ENCODE results near the gene ITPR1. TPM values are rescaled to one million over a fixed set of nuclear protein-coding genes. Genes with fewer than 3 reads are reported as not detected.

ITPR1 gene
- total RNA-seq, 1 donor from 2014 or later: 143 TPM

- Mint-ChIP-seq H3K4me1 (peaks cover 71% of the 10 kb centered on the region), H3K27me3 (no peaks in the 10 kb centered on the region), H3K36me3 (ENCODE audit: low read depth) (peaks cover 40% of the 10 kb centered on the region), H3K27ac (peak overlapping the region; percentile 54), H3K9me3 (no peaks in the 10 kb centered on the region), H3K4me3 (no peak overlapping the region)
- TF ChIP-seq CTCF (IDR thresholded peaks at IDR 0.05): no peak
- DNase-seq (no peak), ATAC-seq (ENCODE audit: low read depth) (no peak)
- intact Hi-C loops (cut with micrococcal nuclease): loop anchor here (2.0 kb wide), 1 partner anchor 14 kb away; no protein-coding TSS in a partner anchor
- CTCF ChIA-PET: no interaction called here
- POLR2A ChIA-PET: no interaction called here
Measured at GRCh38 chr3:4546346-4547178, 53.4 kb downstream of the ITPR1 start.

- CTCF ChIA-PET: no interaction called here
- Mint-ChIP-seq H3K27ac (peak overlapping the region; percentile 26), H3K4me3 (no peak overlapping the region), H3K36me3 (ENCODE audit: low read depth) (peaks cover 46% of the 10 kb centered on the region), H3K9me3 (no peaks in the 10 kb centered on the region), H3K27me3 (no peaks in the 10 kb centered on the region), H3K4me1 (peaks cover 65% of the 10 kb centered on the region)
- ATAC-seq (ENCODE audit: low read depth): no peak
- intact Hi-C loops (cut with micrococcal nuclease): loop anchor here (2.0 kb wide), 1 partner anchor 13 kb away; no protein-coding TSS in a partner anchor
- POLR2A ChIA-PET: no interaction called here
- no peak for TF ChIP-seq CTCF (IDR thresholded peaks at IDR 0.05)
- DNase-seq: no peak
Measured at GRCh38 chr3:4547799-4548198, 54.7 kb downstream of the ITPR1 start.

- Mint-ChIP-seq H3K27me3 (no peaks in the 10 kb centered on the region), H3K27ac (no peak overlapping the region), H3K36me3 (ENCODE audit: low read depth) (peaks cover 51% of the 10 kb centered on the region), H3K4me1 (peaks cover 65% of the 10 kb centered on the region), H3K9me3 (no peaks in the 10 kb centered on the region), H3K4me3 (no peak overlapping the region)
- intact Hi-C loops (cut with micrococcal nuclease): no loop called here
- no peak for ATAC-seq (ENCODE audit: low read depth)
- ChIA-PET CTCF (no interaction called here), POLR2A (no interaction called here)
- TF ChIP-seq CTCF (IDR thresholded peaks at IDR 0.05): no peak
- DNase-seq: no peak
Measured at GRCh38 chr3:4548356-4548755, 55.2 kb downstream of the ITPR1 start.

- H3K27ac Mint-ChIP-seq: no peak overlapping the region
- H3K9me3 Mint-ChIP-seq: no peaks in the 10 kb centered on the region
- CTCF ChIA-PET: no interaction called here
- no peak for ATAC-seq (ENCODE audit: low read depth)
- no peak for DNase-seq
- H3K4me3 Mint-ChIP-seq: no peak overlapping the region
- H3K27me3 Mint-ChIP-seq: no peaks in the 10 kb centered on the region
- intact Hi-C loops (cut with micrococcal nuclease): no loop called here
- POLR2A ChIA-PET: no interaction called here
- peaks cover 51% of the 10 kb centered on the region for H3K36me3 Mint-ChIP-seq (ENCODE audit: low read depth)
- H3K4me1 Mint-ChIP-seq: peaks cover 64% of the 10 kb centered on the region
- no peak for TF ChIP-seq CTCF (IDR thresholded peaks at IDR 0.05)
Measured at GRCh38 chr3:4548780-4549179, 55.6 kb downstream of the ITPR1 start.

- DNase-seq (no peak), ATAC-seq (ENCODE audit: low read depth) (no peak)
- intact Hi-C loops (cut with micrococcal nuclease): no loop called here
- ChIA-PET CTCF (no interaction called here), POLR2A (no interaction called here)
- Mint-ChIP-seq H3K4me1 (peaks cover 62% of the 10 kb centered on the region), H3K36me3 (ENCODE audit: low read depth) (peaks cover 52% of the 10 kb centered on the region), H3K27me3 (no peaks in the 10 kb centered on the region), H3K9me3 (no peaks in the 10 kb centered on the region), H3K4me3 (no peak overlapping the region), H3K27ac (peak overlapping the region; percentile 41)
- TF ChIP-seq CTCF (IDR thresholded peaks at IDR 0.05): no peak
Measured at GRCh38 chr3:4549896-4550295, 56.7 kb downstream of the ITPR1 start.

Measured in activated B cell treated with CpG ODN at 0.5 μM for 24 hours (primary cell).